DND-41 (cell line): ENCODE results near the gene FEZ2.

ENCODE experiments used
- EZH2 ChIP-seq: IDR thresholded peaks from 3 replicates; pipeline ENCODE4 v1.6.1; 2012; ENCODE audit warnings: borderline replicate concordance, low read depth, mild to moderate bottlenecking, moderate library complexity, low read length, inconsistent platforms; ENCODE audit not compliant: severe bottlenecking
- TF ChIP-seq, protein P1 (sequence below): IDR thresholded peaks from 2 replicates; pipeline ENCODE4 v1.5.1; 2012; ENCODE audit warnings: borderline replicate concordance, low read length, moderate library complexity, mild to moderate bottlenecking; ENCODE audit not compliant: poor library complexity, severe bottlenecking; ENCODE audit errors: extremely low read depth

DNA sequence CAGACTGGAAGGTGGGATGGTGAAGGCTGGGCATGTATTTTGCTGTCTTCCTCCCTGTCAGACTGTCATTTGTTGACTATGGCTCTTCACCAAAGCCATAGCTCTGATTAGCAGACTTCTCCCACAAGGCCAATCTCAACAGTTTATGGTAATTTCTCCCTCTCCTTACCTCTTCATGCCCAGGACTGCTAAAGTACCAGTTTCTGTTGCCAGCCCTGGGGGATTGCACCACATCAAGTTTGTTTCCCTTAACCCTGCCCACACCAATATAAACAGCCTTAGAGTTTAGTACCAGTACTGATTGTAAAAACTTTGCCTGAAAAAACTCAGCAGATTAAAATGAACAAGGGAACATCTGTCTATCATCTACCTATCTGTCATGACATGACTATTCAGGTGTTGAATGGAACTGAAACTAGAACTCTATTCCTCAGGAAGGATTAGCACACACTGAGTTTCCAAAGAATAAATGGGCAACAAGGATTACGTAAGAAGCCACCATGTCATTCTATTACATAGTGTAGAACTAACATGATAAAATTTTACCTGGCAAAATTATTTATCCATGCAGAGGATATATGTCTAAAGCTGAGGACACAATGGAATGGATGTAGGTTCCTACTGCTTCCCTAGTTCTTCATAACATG lies 13.7 kb downstream of the FEZ2 start:
- TF ChIP-seq, protein P1, sequence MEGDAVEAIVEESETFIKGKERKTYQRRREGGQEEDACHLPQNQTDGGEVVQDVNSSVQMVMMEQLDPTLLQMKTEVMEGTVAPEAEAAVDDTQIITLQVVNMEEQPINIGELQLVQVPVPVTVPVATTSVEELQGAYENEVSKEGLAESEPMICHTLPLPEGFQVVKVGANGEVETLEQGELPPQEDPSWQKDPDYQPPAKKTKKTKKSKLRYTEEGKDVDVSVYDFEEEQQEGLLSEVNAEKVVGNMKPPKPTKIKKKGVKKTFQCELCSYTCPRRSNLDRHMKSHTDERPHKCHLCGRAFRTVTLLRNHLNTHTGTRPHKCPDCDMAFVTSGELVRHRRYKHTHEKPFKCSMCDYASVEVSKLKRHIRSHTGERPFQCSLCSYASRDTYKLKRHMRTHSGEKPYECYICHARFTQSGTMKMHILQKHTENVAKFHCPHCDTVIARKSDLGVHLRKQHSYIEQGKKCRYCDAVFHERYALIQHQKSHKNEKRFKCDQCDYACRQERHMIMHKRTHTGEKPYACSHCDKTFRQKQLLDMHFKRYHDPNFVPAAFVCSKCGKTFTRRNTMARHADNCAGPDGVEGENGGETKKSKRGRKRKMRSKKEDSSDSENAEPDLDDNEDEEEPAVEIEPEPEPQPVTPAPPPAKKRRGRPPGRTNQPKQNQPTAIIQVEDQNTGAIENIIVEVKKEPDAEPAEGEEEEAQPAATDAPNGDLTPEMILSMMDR = no peak
- no peak for TF ChIP-seq EZH2
